Mesendoderm (in vitro differentiated cells): Measurements from ENCODE around the gene PLAC8L1.

Experiments
- DNase-seq: peaks from one replicate; pipeline ENCODE4 v3.0.0; 2013
- H2AK5ac ChIP-seq: 2 replicates; pipeline ENCODE4 v1.6.1; 2013; ENCODE audit warnings: low read length, inconsistent platforms
- H2BK120ac ChIP-seq: 2 replicates; pipeline ENCODE4 v1.6.1; 2013; ENCODE audit warnings: low read depth, mild to moderate bottlenecking, low read length, moderate library complexity, mixed read lengths
- H2BK15ac ChIP-seq: replicated peaks from 2 replicates; pipeline ENCODE4 v1.6.1; 2013; ENCODE audit warnings: low read depth, mild to moderate bottlenecking, moderate library complexity
- H2BK5ac ChIP-seq: 2 replicates; pipeline ENCODE4 v1.6.1; 2013; ENCODE audit warnings: low read length, inconsistent platforms
- H3K18ac ChIP-seq: 2 replicates; pipeline ENCODE4 v1.6.1; 2013; ENCODE audit warnings: mild to moderate bottlenecking, low read length, mixed read lengths
- H3K23ac ChIP-seq: one replicate; pipeline ENCODE4 v1.6.1; 2013; ENCODE audit warnings: low read length
- H3K27ac ChIP-seq: 2 replicates; pipeline ENCODE4 v1.5.1; 2013; ENCODE audit warnings: low read depth, mild to moderate bottlenecking, inconsistent platforms, low read length, moderate library complexity
- H3K27me3 ChIP-seq: 2 replicates; pipeline ENCODE4 v1.6.1; 2013; ENCODE audit warnings: low read length, control low read depth, mild to moderate bottlenecking, inconsistent platforms; ENCODE audit not compliant: insufficient read depth, poor library complexity
- H3K36me3 ChIP-seq: 2 replicates; pipeline ENCODE4 v1.6.1; 2013; ENCODE audit warnings: low read length, inconsistent platforms; ENCODE audit not compliant: control insufficient read depth, insufficient read depth
- H3K4ac ChIP-seq: one replicate; pipeline ENCODE4 v1.6.1; 2013; ENCODE audit warnings: low read depth, mild to moderate bottlenecking, low read length, moderate library complexity
- H3K4me1 ChIP-seq: 2 replicates; pipeline ENCODE4 v1.6.1; 2013; ENCODE audit warnings: low read depth, low read length, inconsistent platforms; ENCODE audit not compliant: control insufficient read depth
- H3K4me2 ChIP-seq: 2 replicates; pipeline ENCODE4 v1.6.1; 2013; ENCODE audit warnings: low read length
- H3K4me3 ChIP-seq: 2 replicates; pipeline ENCODE4 v1.5.1; 2013; ENCODE audit warnings: mild to moderate bottlenecking, low read length
- H3K56ac ChIP-seq: one replicate; pipeline ENCODE4 v1.6.1; 2013; ENCODE audit warnings: low read length
- H3K79me1 ChIP-seq: 2 replicates; pipeline ENCODE4 v1.6.1; 2013; ENCODE audit warnings: low read length, inconsistent platforms
- H3K79me2 ChIP-seq: 2 replicates; pipeline ENCODE4 v1.6.1; 2013; ENCODE audit warnings: mild to moderate bottlenecking, low read length; ENCODE audit not compliant: control insufficient read depth, insufficient read depth
- H3K9ac ChIP-seq: 2 replicates; pipeline ENCODE4 v1.6.1; 2013; ENCODE audit warnings: low read length, inconsistent platforms
- H4K5ac ChIP-seq: one replicate; pipeline ENCODE4 v1.6.1; 2013; ENCODE audit warnings: low read length
- H4K8ac ChIP-seq: one replicate; pipeline ENCODE4 v1.6.1; 2013; ENCODE audit warnings: low read depth, mild to moderate bottlenecking, control low read depth, low read length, moderate library complexity
- WGBS: extraction: QIAGEN DNeasy Blood & Tissue Kit; methylation state at CpG from one replicate; pipeline ENCODE4 v1.1.7; 2013; ENCODE audit warnings: low lambda C conversion rate, missing lambda C conversion rate; ENCODE audit not compliant: insufficient coverage; ENCODE audit errors: extremely low coverage; 5-methylcytosine and 5-hydroxymethylcytosine counted together

PLAC8L1 gene

GRCh38 chr5:146050086-146050485 is 55.3 kb downstream of the PLAC8L1 start:
- Histone ChIP-seq H3K4me2 (no peak overlapping the region), H2BK5ac (no peak overlapping the region), H3K27me3 (no peaks in the 10 kb centered on the region), H3K36me3 (no peaks in the 10 kb centered on the region), H3K79me2 (no peaks in the 10 kb centered on the region), H3K4ac (no peak overlapping the region), H3K4me1 (no peaks in the 10 kb centered on the region), H3K4me3 (no peak overlapping the region), H3K56ac (no peak overlapping the region), H2AK5ac (no peak overlapping the region), H2BK15ac (no peak overlapping the region), H4K5ac (no peak overlapping the region), H3K27ac (no peak overlapping the region), H3K79me1 (no peaks in the 10 kb centered on the region), H3K23ac (no peak overlapping the region), H2BK120ac (no peak overlapping the region), H3K9ac (no peak overlapping the region), H3K18ac (no peak overlapping the region), H4K8ac (no peak overlapping the region)
- no CpG with 5 or more reads among the region's 5 CpGs for WGBS
- DNase-seq = no peak

GRCh38 chr5:146049704-146050026 is 55.7 kb downstream of the PLAC8L1 start:
- Histone ChIP-seq H3K9ac (no peak overlapping the region), H4K8ac (no peak overlapping the region), H4K5ac (no peak overlapping the region), H2BK15ac (no peak overlapping the region), H3K23ac (no peak overlapping the region), H2BK120ac (no peak overlapping the region), H2AK5ac (no peak overlapping the region), H3K36me3 (no peaks in the 10 kb centered on the region), H3K27me3 (no peaks in the 10 kb centered on the region), H3K4me3 (no peak overlapping the region), H3K79me1 (no peaks in the 10 kb centered on the region), H3K27ac (no peak overlapping the region), H3K79me2 (no peaks in the 10 kb centered on the region), H3K56ac (no peak overlapping the region), H3K4me2 (no peak overlapping the region), H3K4me1 (no peaks in the 10 kb centered on the region), H2BK5ac (no peak overlapping the region), H3K18ac (no peak overlapping the region), H3K4ac (no peak overlapping the region)
- no peak for DNase-seq
- no CpG with 5 or more reads among the region's 3 CpGs for WGBS

- Histone ChIP-seq H3K36me3 (no peaks in the 10 kb centered on the region), H3K79me2 (no peaks in the 10 kb centered on the region), H3K56ac (no peak overlapping the region), H3K27ac (no peak overlapping the region), H2BK5ac (no peak overlapping the region), H3K27me3 (no peaks in the 10 kb centered on the region), H2AK5ac (no peak overlapping the region), H4K8ac (no peak overlapping the region), H3K4me3 (no peak overlapping the region), H3K18ac (no peak overlapping the region), H2BK15ac (no peak overlapping the region), H3K79me1 (no peaks in the 10 kb centered on the region), H3K23ac (no peak overlapping the region), H2BK120ac (no peak overlapping the region), H3K9ac (no peak overlapping the region), H4K5ac (no peak overlapping the region), H3K4me2 (no peak overlapping the region), H3K4ac (no peak overlapping the region), H3K4me1 (no peaks in the 10 kb centered on the region)
- DNase-seq = peak; percentile 78
- WGBS = no CpG with 5 or more reads among the region's 15 CpGs
These were observed 56.2 kb downstream of the PLAC8L1 start for GRCh38 chr5:146048994-146049703.

GRCh38 chr5:146047396-146047795 is 58.0 kb downstream of the PLAC8L1 start:
- no peak for DNase-seq
- no CpG with 5 or more reads among the region's 4 CpGs for WGBS

GRCh38 chr5:146043722-146044121 is 61.7 kb downstream of the PLAC8L1 start:
- no peak overlapping the region for H3K4me3 ChIP-seq
- no peak for DNase-seq
- no peak overlapping the region for H2BK5ac ChIP-seq
- no peaks in the 10 kb centered on the region for H3K4me1 ChIP-seq
- no peak overlapping the region for H3K23ac ChIP-seq
- H3K27me3 ChIP-seq = no peaks in the 10 kb centered on the region
- no peak overlapping the region for H4K5ac ChIP-seq
- H2BK120ac ChIP-seq = no peak overlapping the region
- H3K56ac ChIP-seq = no peak overlapping the region
- H3K18ac ChIP-seq = no peak overlapping the region
- no peaks in the 10 kb centered on the region for H3K79me1 ChIP-seq
- H3K9ac ChIP-seq = no peak overlapping the region
- H3K79me2 ChIP-seq = no peaks in the 10 kb centered on the region
- no peak overlapping the region for H3K4me2 ChIP-seq
- no peak overlapping the region for H3K4ac ChIP-seq
- no peak overlapping the region for H2BK15ac ChIP-seq
- WGBS = no CpG with 5 or more reads among the region's 4 CpGs
- H2AK5ac ChIP-seq = no peak overlapping the region
- no peaks in the 10 kb centered on the region for H3K36me3 ChIP-seq
- no peak overlapping the region for H4K8ac ChIP-seq
- no peak overlapping the region for H3K27ac ChIP-seq

More at GRCh38 chr5:146047396-146047795, 58.0 kb downstream of the PLAC8L1 start:
- no peaks in the 10 kb centered on the region for H3K4me1 ChIP-seq
- no peak overlapping the region for H4K5ac ChIP-seq
- no peak overlapping the region for H4K8ac ChIP-seq
- H2BK120ac ChIP-seq = no peak overlapping the region
- H3K27ac ChIP-seq = no peak overlapping the region
- H3K56ac ChIP-seq = no peak overlapping the region
- no peaks in the 10 kb centered on the region for H3K27me3 ChIP-seq
- no peak overlapping the region for H3K18ac ChIP-seq
- H3K4ac ChIP-seq = no peak overlapping the region
- H3K4me3 ChIP-seq = no peak overlapping the region
- H3K79me2 ChIP-seq = no peaks in the 10 kb centered on the region
- H3K79me1 ChIP-seq = no peaks in the 10 kb centered on the region
- H3K36me3 ChIP-seq = no peaks in the 10 kb centered on the region
- H2BK15ac ChIP-seq = no peak overlapping the region
- H3K23ac ChIP-seq = no peak overlapping the region
- H3K4me2 ChIP-seq = no peak overlapping the region
- no peak overlapping the region for H2AK5ac ChIP-seq
- no peak overlapping the region for H2BK5ac ChIP-seq
- H3K9ac ChIP-seq = no peak overlapping the region
